Neutrophil (primary cell): ENCODE results near the gene CKS2.

Experiments
- H3K27ac ChIP-seq: fragments of 200-600 bp; sonication (generic); 2 replicates; pipeline ENCODE4 v1.5.1; 2016; ENCODE audit warnings: mild to moderate bottlenecking, moderate library complexity
- H3K27me3 ChIP-seq: fragments of 200-600 bp; sonication (generic); 2 replicates; pipeline ENCODE4 v1.6.0; 2016; ENCODE audit warnings: mild to moderate bottlenecking
- H3K36me3 ChIP-seq: fragments of 200-600 bp; sonication (generic); 2 replicates; pipeline ENCODE4 v1.5.1; 2017
- H3K4me1 ChIP-seq, 2 experiments: fragments of 200-600 bp in 1 of 2; sonication (generic) in 1 of 2; 1 replicate in 1 of 2; 2 replicates in 1 of 2; pipeline versions ENCODE4 v1.5.1 to v1.6.1; 2013 to 2016; ENCODE audit warnings: low read depth in 1 of 2, low read length in 1 of 2, mild to moderate bottlenecking in 1 of 2, moderate library complexity in 1 of 2; ENCODE audit not compliant: control insufficient read depth in 1 of 2, insufficient read depth in 1 of 2
- H3K4me3 ChIP-seq, 2 experiments: fragments of 200-600 bp in 1 of 2; sonication (generic) in 1 of 2; 1 replicate in 1 of 2; 2 replicates in 1 of 2; pipeline ENCODE4 v1.5.1; 2013 to 2016; ENCODE audit warnings: low read depth in 1 of 2, low read length in 1 of 2, mild to moderate bottlenecking in 1 of 2, moderate library complexity in 1 of 2
- H3K9me3 ChIP-seq: fragments of 200-600 bp; sonication (generic); 2 replicates; pipeline ENCODE4 v1.5.1; 2016
- CTCF ChIP-seq: fragments of 200-600 bp; sonication (generic); IDR thresholded peaks from 2 replicates; pipeline ENCODE4 v1.5.1; 2016; ENCODE audit warnings: antibody characterized with exemption

Gene CKS2

GRCh38 chr9:89305868-89306267 lies 5.1 kb upstream of the CKS2 start:
- H3K27ac ChIP-seq: no peak overlapping the region
- no peak overlapping the region for H3K4me3 ChIP-seq
- H3K36me3 ChIP-seq: no peaks in the 10 kb centered on the region
- TF ChIP-seq CTCF: no peak
- no peaks in the 10 kb centered on the region for H3K27me3 ChIP-seq
- H3K4me1 ChIP-seq: peaks cover 14 to 23% of the 10 kb centered on the region in 2 experiments
- H3K9me3 ChIP-seq: no peaks in the 10 kb centered on the region

GRCh38 chr9:89309166-89309565 lies 1.8 kb upstream of the CKS2 start:
- H3K4me3 ChIP-seq: no peak overlapping the region
- no peaks in the 10 kb centered on the region for H3K27me3 ChIP-seq
- no peak overlapping the region for H3K27ac ChIP-seq

GRCh38 chr9:89309608-89310474 lies 1.2 kb upstream of the CKS2 start:
- Histone ChIP-seq H3K27me3 (no peaks in the 10 kb centered on the region), H3K4me3 (peak overlapping the region; percentile 77 to 87), H3K36me3 (no peaks in the 10 kb centered on the region), H3K4me1 (peaks cover 41 to 50% of the 10 kb centered on the region in 2 experiments), H3K27ac (peak overlapping the region; percentile 97), H3K9me3 (no peaks in the 10 kb centered on the region)
- no peak for TF ChIP-seq CTCF

More at GRCh38 chr9:89309166-89309565, 1.8 kb upstream of the CKS2 start:
- no peaks in the 10 kb centered on the region for H3K9me3 ChIP-seq
- no peak for TF ChIP-seq CTCF
- H3K36me3 ChIP-seq: no peaks in the 10 kb centered on the region
- peaks cover 42 to 50% of the 10 kb centered on the region in 2 experiments for H3K4me1 ChIP-seq

- peak overlapping the region; percentile 77 to 87 for H3K4me3 ChIP-seq
- H3K9me3 ChIP-seq: no peaks in the 10 kb centered on the region
- H3K27ac ChIP-seq: peak overlapping the region; percentile 97
- H3K4me1 ChIP-seq: peaks cover 45 to 49% of the 10 kb centered on the region in 2 experiments
- H3K36me3 ChIP-seq: no peaks in the 10 kb centered on the region
- H3K27me3 ChIP-seq: no peaks in the 10 kb centered on the region
- no peak for TF ChIP-seq CTCF
Measured at GRCh38 chr9:89311346-89312221, 589 bp downstream of the CKS2 start.

- H3K27ac ChIP-seq: peak overlapping the region; percentile 97
- H3K27me3 ChIP-seq: no peaks in the 10 kb centered on the region
- H3K4me3 ChIP-seq: peak overlapping the region; percentile 77 to 87
- peaks cover 45 to 49% of the 10 kb centered on the region in 2 experiments for H3K4me1 ChIP-seq
- H3K9me3 ChIP-seq: no peaks in the 10 kb centered on the region
- no peak for TF ChIP-seq CTCF
- H3K36me3 ChIP-seq: no peaks in the 10 kb centered on the region
Measured at GRCh38 chr9:89312222-89312571, 1.2 kb downstream of the CKS2 start.
